ENCODE results near the gene LARP1. TPM values are rescaled to one million over a fixed set of nuclear protein-coding genes. Genes with fewer than 3 reads are reported as not detected.
A peak's percentile ranks its signal among the peaks of the same experiment; 100 is the strongest.

The LARP1 gene
- total and polyA plus RNA-seq, 9 of the 15 experiments (the other 6 are each of a cell fraction or from before 2014, with no cell fraction given): 22.6 to 300 (median 92.0) TPM

- peak; percentile 53; the same call in 1 of the 2 replicates for TF ChIP-seq ETV5 (CRISPR knock-in tag; IDR thresholded peaks at IDR 0.05; ENCODE audit: low read depth)
- TF ChIP-seq ZNF707 (CRISPR knock-in tag; conservative IDR thresholded peaks at IDR 0.05): 0 out of 2 replicates have a peak, but pooled peaks have one; percentile 29
- TF ChIP-seq PHF8 (IDR thresholded peaks at IDR 0.05; ENCODE audit: borderline replicate concordance, low read length): peak; percentile 67; the same call in 1 of the 2 replicates
- no peak for TF ChIP-seq ZNF3 (CRISPR knock-in tag; IDR thresholded peaks at IDR 0.05)
- TF ChIP-seq E2F8 (IDR thresholded peaks at IDR 0.05; ENCODE audit: low read depth, partially characterized antibody): peak; percentile 66
- no peak for TF ChIP-seq PPARD (CRISPR knock-in tag; IDR thresholded peaks at IDR 0.05)
- TF ChIP-seq MTF1 (CRISPR knock-in tag; IDR thresholded peaks at IDR 0.05; ENCODE audit: borderline replicate concordance): no peak
- TF ChIP-seq TAF9B (IDR thresholded peaks at IDR 0.05; ENCODE audit: partially characterized antibody): peak; percentile 70
- TF ChIP-seq, protein P1, sequence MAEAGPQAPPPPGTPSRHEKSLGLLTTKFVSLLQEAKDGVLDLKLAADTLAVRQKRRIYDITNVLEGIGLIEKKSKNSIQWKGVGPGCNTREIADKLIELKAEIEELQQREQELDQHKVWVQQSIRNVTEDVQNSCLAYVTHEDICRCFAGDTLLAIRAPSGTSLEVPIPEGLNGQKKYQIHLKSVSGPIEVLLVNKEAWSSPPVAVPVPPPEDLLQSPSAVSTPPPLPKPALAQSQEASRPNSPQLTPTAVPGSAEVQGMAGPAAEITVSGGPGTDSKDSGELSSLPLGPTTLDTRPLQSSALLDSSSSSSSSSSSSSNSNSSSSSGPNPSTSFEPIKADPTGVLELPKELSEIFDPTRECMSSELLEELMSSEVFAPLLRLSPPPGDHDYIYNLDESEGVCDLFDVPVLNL (CRISPR knock-in tag; IDR thresholded peaks at IDR 0.05; ENCODE audit: low read depth): no peak
- TF ChIP-seq FIP1L1 (IDR thresholded peaks at IDR 0.05; ENCODE audit: low read depth, low read length, poor library complexity, severe bottlenecking): peak; percentile 91
- no peak for TF ChIP-seq ZNF41 (CRISPR knock-in tag; conservative IDR thresholded peaks at IDR 0.05)
- no peak; the same call in 1 of the 2 replicates for TF ChIP-seq ATF6 (CRISPR knock-in tag; IDR thresholded peaks at IDR 0.05)
- TF ChIP-seq, protein P2, sequence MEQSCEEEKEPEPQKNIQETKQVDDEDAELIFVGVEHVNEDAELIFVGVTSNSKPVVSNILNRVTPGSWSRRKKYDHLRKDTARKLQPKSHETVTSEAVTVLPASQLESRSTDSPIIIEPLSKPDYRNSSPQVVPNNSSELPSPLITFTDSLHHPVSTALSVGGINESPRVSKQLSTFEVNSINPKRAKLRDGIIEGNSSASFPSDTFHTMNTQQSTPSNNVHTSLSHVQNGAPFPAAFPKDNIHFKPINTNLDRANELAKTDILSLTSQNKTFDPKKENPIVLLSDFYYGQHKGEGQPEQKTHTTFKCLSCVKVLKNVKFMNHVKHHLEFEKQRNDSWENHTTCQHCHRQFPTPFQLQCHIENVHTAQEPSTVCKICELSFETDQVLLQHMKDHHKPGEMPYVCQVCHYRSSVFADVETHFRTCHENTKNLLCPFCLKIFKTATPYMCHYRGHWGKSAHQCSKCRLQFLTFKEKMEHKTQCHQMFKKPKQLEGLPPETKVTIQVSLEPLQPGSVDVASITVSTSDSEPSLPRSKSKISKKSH (CRISPR knock-in tag; IDR thresholded peaks at IDR 0.05): no peak
- TF ChIP-seq NR2C2 (CRISPR knock-in tag; IDR thresholded peaks at IDR 0.05): peak; percentile 77
- peak; percentile 99 for TF ChIP-seq NR2C2 (tag; IDR thresholded peaks at IDR 0.05)
- no peak for TF ChIP-seq ZNF717 (CRISPR knock-in tag; IDR thresholded peaks at IDR 0.05)
- no peak for TF ChIP-seq ELK3 (CRISPR knock-in tag; IDR thresholded peaks at IDR 0.05)
Measured at GRCh38 chr5:154858297-154858971, 103.3 kb downstream of the LARP1 start, which contains the start of gene CNOT8 (continued).
